ENCODE measurements around the gene RMDN2. TPM values are rescaled to one million over a fixed set of nuclear protein-coding genes. Genes with fewer than 3 reads are reported as not detected.

RMDN2 gene
- total RNA-seq, 5 donors from 2014 or later (not counting 1 experiment from before 2014, with no cell fraction given): 2.4 to 5.0 (median 3.5) TPM

GRCh38 chr2:37894601-37895000 lies 30.5 kb upstream of the RMDN2 start:
- no peak overlapping the region for H3K4me3 Mint-ChIP-seq
- H3K27me3 Mint-ChIP-seq: no peaks in the 10 kb centered on the region
- Histone ChIP-seq H3K9me3 (no peaks in the 10 kb centered on the region), H3K27me3 (replicated peaks in 1 of 2; ENCODE audit: control insufficient read depth in 2 of 2, extremely low read depth in 1 of 2, insufficient read depth in 2 of 2, low read length in 1 of 2) (peaks cover 0 to 5% of the 10 kb centered on the region in 2 experiments), H3K27ac (ENCODE audit: low read length) (no peak overlapping the region), H3K4me3 (ENCODE audit: control insufficient read depth in 1 of 2, extremely low read depth in 1 of 2, low read length in 1 of 2) (no peak overlapping the region), H3K4me1 (ENCODE audit: control insufficient read depth in 1 of 2, extremely low read depth in 1 of 2, insufficient read depth in 2 of 2, low read length in 2 of 2) (peaks cover 15 to 28% of the 10 kb centered on the region in 2 experiments), H3K36me3 (ENCODE audit: control insufficient read depth in 2 of 2, extremely low read depth in 1 of 2, insufficient read depth in 1 of 2, low read length in 1 of 2) (no peaks in the 10 kb centered on the region)
- ChIA-PET POLR2A (interaction anchor here in 1 of 2 donors (0.7 kb wide), 1 partner anchor 30 kb away, joined by 3 read pairs; no protein-coding TSS in a partner anchor), CTCF (interaction anchor here (0.9 to 1.1 kb wide), 3 partner anchors 19 to 498 kb away, joined by 3 to 4 read pairs (median 3); no protein-coding TSS in a partner anchor)
- ATAC-seq (replicated peaks in 1 of 4) (no peak), DNase-seq (no peak)
- no peaks in the 10 kb centered on the region for H3K9me3 Mint-ChIP-seq
- peaks cover 34 to 43% (median 38%) of the 10 kb centered on the region in 3 donors for H3K4me1 Mint-ChIP-seq
- WGBS (ENCODE audit: insufficient coverage): no CpG with 5 or more reads among the region's 4 CpGs
- H3K27ac Mint-ChIP-seq: no peak overlapping the region
- no peaks in the 10 kb centered on the region for H3K36me3 Mint-ChIP-seq

- no peak for ATAC-seq (replicated peaks in 1 of 4)
- H3K27ac Mint-ChIP-seq: no peak overlapping the region
- Histone ChIP-seq H3K27me3 (replicated peaks in 1 of 2; ENCODE audit: control insufficient read depth in 2 of 2, extremely low read depth in 1 of 2, insufficient read depth in 2 of 2, low read length in 1 of 2) (peaks cover 0 to 2% of the 10 kb centered on the region in 2 experiments), H3K4me3 (ENCODE audit: control insufficient read depth in 1 of 2, extremely low read depth in 1 of 2, low read length in 1 of 2) (no peak overlapping the region), H3K9me3 (no peaks in the 10 kb centered on the region), H3K4me1 (ENCODE audit: control insufficient read depth in 1 of 2, extremely low read depth in 1 of 2, insufficient read depth in 2 of 2, low read length in 2 of 2) (peaks cover 15 to 28% of the 10 kb centered on the region in 2 experiments), H3K36me3 (ENCODE audit: control insufficient read depth in 2 of 2, extremely low read depth in 1 of 2, insufficient read depth in 1 of 2, low read length in 1 of 2) (no peaks in the 10 kb centered on the region), H3K27ac (ENCODE audit: low read length) (no peak overlapping the region)
- no peaks in the 10 kb centered on the region for H3K27me3 Mint-ChIP-seq
- H3K4me1 Mint-ChIP-seq: peaks cover 34 to 43% (median 38%) of the 10 kb centered on the region in 3 donors
- ChIA-PET POLR2A (interaction anchor here in 1 of 2 donors (0.7 kb wide), 1 partner anchor 29 kb away, joined by 3 read pairs; no protein-coding TSS in a partner anchor), CTCF (no interaction called here)
- no peaks in the 10 kb centered on the region for H3K36me3 Mint-ChIP-seq
- H3K4me3 Mint-ChIP-seq: no peak overlapping the region
- no peaks in the 10 kb centered on the region for H3K9me3 Mint-ChIP-seq
- no peak for DNase-seq
- 88% methylated on average over 2 of the region's 3 CpGs for WGBS (ENCODE audit: insufficient coverage)
These were observed 29.9 kb upstream of the RMDN2 start for GRCh38 chr2:37895140-37895539.

GRCh38 chr2:37896319-37896718 lies 28.8 kb upstream of the RMDN2 start:
- Mint-ChIP-seq H3K27me3 (no peaks in the 10 kb centered on the region), H3K4me1 (peaks cover 26 to 33% (median 30%) of the 10 kb centered on the region in 3 donors), H3K4me3 (no peak overlapping the region), H3K36me3 (no peaks in the 10 kb centered on the region), H3K27ac (no peak overlapping the region), H3K9me3 (peaks cover 0 to 4% (median 0%) of the 10 kb centered on the region in 3 donors)
- Histone ChIP-seq H3K4me3 (ENCODE audit: control insufficient read depth in 1 of 2, extremely low read depth in 1 of 2, low read length in 1 of 2) (no peak overlapping the region), H3K27me3 (replicated peaks in 1 of 2; ENCODE audit: control insufficient read depth in 2 of 2, extremely low read depth in 1 of 2, insufficient read depth in 2 of 2, low read length in 1 of 2) (no peaks in the 10 kb centered on the region), H3K4me1 (ENCODE audit: control insufficient read depth in 1 of 2, extremely low read depth in 1 of 2, insufficient read depth in 2 of 2, low read length in 2 of 2) (peaks cover 14 to 21% of the 10 kb centered on the region in 2 experiments), H3K36me3 (ENCODE audit: control insufficient read depth in 2 of 2, extremely low read depth in 1 of 2, insufficient read depth in 1 of 2, low read length in 1 of 2) (no peaks in the 10 kb centered on the region), H3K9me3 (no peaks in the 10 kb centered on the region), H3K27ac (ENCODE audit: low read length) (no peak overlapping the region)
- no peak for DNase-seq
- 71% methylated on average over 2 of the region's 3 CpGs for WGBS (ENCODE audit: insufficient coverage)
- no peak for ATAC-seq (replicated peaks in 1 of 4)
- CTCF ChIA-PET: interaction anchor here (0.7 to 1.0 kb wide), 3 partner anchors 22 to 698 kb away, joined by 3 to 5 read pairs (median 4); no protein-coding TSS in a partner anchor
- POLR2A ChIA-PET: interaction anchor here (0.6 kb wide), 2 partner anchors 401 to 844 kb away, joined by 6 to 8 read pairs; no protein-coding TSS in a partner anchor

- no peak overlapping the region for H3K27ac ChIP-seq (ENCODE audit: low read length)
- H3K9me3 Mint-ChIP-seq: peaks cover 0 to 4% (median 0%) of the 10 kb centered on the region in 3 donors
- no peaks in the 10 kb centered on the region for H3K9me3 ChIP-seq
- no CpG with 5 or more reads among the region's 3 CpGs for WGBS (ENCODE audit: insufficient coverage)
- no peak overlapping the region for H3K27ac Mint-ChIP-seq
- H3K36me3 Mint-ChIP-seq: no peaks in the 10 kb centered on the region
- no peaks in the 10 kb centered on the region for H3K27me3 ChIP-seq (replicated peaks in 1 of 2; ENCODE audit: control insufficient read depth in 2 of 2, extremely low read depth in 1 of 2, insufficient read depth in 2 of 2, low read length in 1 of 2)
- no peaks in the 10 kb centered on the region for H3K36me3 ChIP-seq (ENCODE audit: control insufficient read depth in 2 of 2, extremely low read depth in 1 of 2, insufficient read depth in 1 of 2, low read length in 1 of 2)
- H3K27me3 Mint-ChIP-seq: no peaks in the 10 kb centered on the region
- CTCF ChIA-PET: interaction anchor here in 1 of 2 donors (0.5 to 1.0 kb wide), 3 partner anchors 8 to 20 kb away, joined by 3 read pairs; no protein-coding TSS in a partner anchor
- POLR2A ChIA-PET: no interaction called here
- no peak for DNase-seq
- peaks cover 14 to 21% (median 18%) of the 10 kb centered on the region in 3 donors for H3K4me1 Mint-ChIP-seq
- ATAC-seq (replicated peaks in 1 of 4): no peak
- H3K4me1 ChIP-seq (ENCODE audit: control insufficient read depth in 1 of 2, extremely low read depth in 1 of 2, insufficient read depth in 2 of 2, low read length in 2 of 2): peaks cover 4 to 10% of the 10 kb centered on the region in 2 experiments
- H3K4me3 Mint-ChIP-seq: no peak overlapping the region
- H3K4me3 ChIP-seq (ENCODE audit: control insufficient read depth in 1 of 2, extremely low read depth in 1 of 2, low read length in 1 of 2): no peak overlapping the region
These were observed 27.6 kb upstream of the RMDN2 start for GRCh38 chr2:37897511-37897910.

- Histone ChIP-seq H3K4me3 (ENCODE audit: control insufficient read depth in 1 of 2, extremely low read depth in 1 of 2, low read length in 1 of 2) (no peak overlapping the region), H3K36me3 (ENCODE audit: control insufficient read depth in 2 of 2, extremely low read depth in 1 of 2, insufficient read depth in 1 of 2, low read length in 1 of 2) (no peaks in the 10 kb centered on the region), H3K27ac (ENCODE audit: low read length) (no peak overlapping the region), H3K4me1 (ENCODE audit: control insufficient read depth in 1 of 2, extremely low read depth in 1 of 2, insufficient read depth in 2 of 2, low read length in 2 of 2) (peaks cover 1 to 4% of the 10 kb centered on the region in 2 experiments), H3K27me3 (replicated peaks in 1 of 2; ENCODE audit: control insufficient read depth in 2 of 2, extremely low read depth in 1 of 2, insufficient read depth in 2 of 2, low read length in 1 of 2) (no peaks in the 10 kb centered on the region), H3K9me3 (no peaks in the 10 kb centered on the region)
- ChIA-PET CTCF (no interaction called here), POLR2A (interaction anchor here in 1 of 2 donors (0.8 kb wide), 1 partner anchor 521 kb away, joined by 3 read pairs; no protein-coding TSS in a partner anchor)
- no peak overlapping the region for H3K4me3 Mint-ChIP-seq
- peaks cover 0 to 4% (median 0%) of the 10 kb centered on the region in 3 donors for H3K9me3 Mint-ChIP-seq
- H3K4me1 Mint-ChIP-seq: peaks cover 5 to 11% (median 8%) of the 10 kb centered on the region in 3 donors
- H3K36me3 Mint-ChIP-seq: no peaks in the 10 kb centered on the region
- no peak overlapping the region for H3K27ac Mint-ChIP-seq
- DNase-seq (no peak), ATAC-seq (replicated peaks in 1 of 4) (no peak)
- H3K27me3 Mint-ChIP-seq: no peaks in the 10 kb centered on the region
These were observed 26.6 kb upstream of the RMDN2 start for GRCh38 chr2:37898448-37898847.

- H3K36me3 ChIP-seq (ENCODE audit: control insufficient read depth in 2 of 2, extremely low read depth in 1 of 2, insufficient read depth in 1 of 2, low read length in 1 of 2): no peaks in the 10 kb centered on the region
- H3K36me3 Mint-ChIP-seq: no peaks in the 10 kb centered on the region
- H3K9me3 ChIP-seq: no peaks in the 10 kb centered on the region
- DNase-seq (no peak), ATAC-seq (replicated peaks in 1 of 4) (no peak)
- no peak overlapping the region for H3K27ac Mint-ChIP-seq
- H3K27me3 Mint-ChIP-seq: peaks cover 4% of the 10 kb centered on the region in 2 donors
- no peaks in the 10 kb centered on the region for H3K4me1 ChIP-seq (ENCODE audit: control insufficient read depth in 1 of 2, extremely low read depth in 1 of 2, insufficient read depth in 2 of 2, low read length in 2 of 2)
- H3K27ac ChIP-seq (ENCODE audit: low read length): no peak overlapping the region
- POLR2A ChIA-PET: no interaction called here
- H3K9me3 Mint-ChIP-seq: peaks cover 0 to 4% (median 0%) of the 10 kb centered on the region in 3 donors
- no peak overlapping the region for H3K4me3 Mint-ChIP-seq
- CTCF ChIA-PET: no interaction called here
- H3K4me1 Mint-ChIP-seq: no peaks in the 10 kb centered on the region
- no peaks in the 10 kb centered on the region for H3K27me3 ChIP-seq (replicated peaks in 1 of 2; ENCODE audit: control insufficient read depth in 2 of 2, extremely low read depth in 1 of 2, insufficient read depth in 2 of 2, low read length in 1 of 2)
- no peak overlapping the region for H3K4me3 ChIP-seq (ENCODE audit: control insufficient read depth in 1 of 2, extremely low read depth in 1 of 2, low read length in 1 of 2)
These were observed 22.1 kb upstream of the RMDN2 start for GRCh38 chr2:37902991-37903390.

All from T-cell (primary cell).